Stimulated activated CD8-positive, alpha-beta memory T cell treated with anti-CD3 and anti-CD28 coated beads, Interleukin-7, amount 100 ng/mL, for 1 hour (primary cell): ENCODE data around the gene ROCK2.
"Not testable (repeated sequence)": the region's sequence is repeated elsewhere in the genome, so short reads cannot be mapped to it uniquely, and the experiment has no call there.

Experiments used
- DNase-seq, 2 donors: peaks; one replicate each; pipeline ENCODE4 v3.0.0-alpha.2; 2020; ENCODE audit warnings: low read depth in 2 of 2

The ROCK2 gene

GRCh38 chr2:11236335-11236734 lies 108.1 kb downstream of the ROCK2 start:
- no peak for DNase-seq

- DNase-seq = no peak
Observed at GRCh38 chr2:11235583-11235982, 108.9 kb downstream of the ROCK2 start.

- DNase-seq = no peak
Observed at GRCh38 chr2:11234309-11234708, 110.1 kb downstream of the ROCK2 start.

DNA sequence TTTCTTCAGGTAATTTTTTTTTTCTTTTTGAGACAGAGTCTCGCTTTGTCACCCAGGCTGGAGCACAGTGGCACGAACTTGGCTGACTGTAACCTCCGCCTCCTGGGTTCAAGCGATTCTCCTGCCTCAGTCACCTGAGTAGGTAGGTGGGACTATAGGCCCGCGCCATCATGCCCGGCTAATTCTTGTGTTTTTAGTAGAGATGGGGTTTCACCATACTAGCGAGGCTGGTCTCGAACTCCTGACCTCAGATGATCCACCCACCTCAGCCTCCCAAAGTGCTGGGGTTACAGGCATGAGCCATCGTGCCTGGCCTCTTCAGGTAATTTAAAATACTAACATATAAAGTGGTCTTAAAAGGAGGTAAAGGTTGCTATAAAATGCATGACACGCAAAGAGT lies 113.2 kb downstream of the ROCK2 start:
- DNase-seq = not testable (repeated sequence)

DNA sequence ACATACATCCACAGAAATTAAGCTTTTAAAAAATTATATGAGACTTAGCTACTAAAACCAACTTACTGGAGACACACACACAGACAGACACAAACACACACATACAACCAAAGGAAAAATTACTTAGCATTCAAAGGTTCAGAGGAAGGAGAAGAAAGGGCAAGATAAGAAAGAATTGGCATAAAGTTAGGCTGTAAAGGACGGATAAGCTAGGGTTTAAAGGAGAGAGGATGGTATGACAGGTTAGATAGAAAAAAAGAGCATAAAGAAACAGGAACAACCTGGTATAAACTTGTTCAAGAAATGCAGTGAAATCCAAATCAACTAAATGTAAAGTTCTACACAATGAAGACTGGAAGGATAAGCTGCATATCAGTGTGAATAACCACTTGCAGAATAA lies 115.7 kb downstream of the ROCK2 start:
- DNase-seq = no peak

DNA sequence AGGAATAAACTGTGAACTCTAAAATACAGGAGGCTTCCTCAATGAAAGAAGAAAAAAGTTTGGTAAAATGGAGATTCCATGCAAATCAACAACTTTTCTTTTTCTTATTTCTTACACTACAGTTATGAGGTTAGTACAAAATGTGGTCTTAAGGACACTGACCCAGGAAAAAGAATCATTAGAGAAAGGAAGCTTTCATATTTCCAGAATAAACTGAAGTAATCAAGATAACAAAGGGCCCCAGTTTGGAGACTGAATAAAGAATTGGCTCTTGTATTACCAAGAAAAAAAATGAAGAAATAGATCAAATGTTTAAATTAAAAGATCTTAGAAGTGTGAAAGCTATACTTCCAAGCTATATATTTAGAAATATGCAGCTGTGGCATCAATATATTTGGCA lies 116.8 kb downstream of the ROCK2 start:
- no peak for DNase-seq

- no peak for DNase-seq
Observed at GRCh38 chr2:11224887-11225286, 119.5 kb downstream of the ROCK2 start.

DNA sequence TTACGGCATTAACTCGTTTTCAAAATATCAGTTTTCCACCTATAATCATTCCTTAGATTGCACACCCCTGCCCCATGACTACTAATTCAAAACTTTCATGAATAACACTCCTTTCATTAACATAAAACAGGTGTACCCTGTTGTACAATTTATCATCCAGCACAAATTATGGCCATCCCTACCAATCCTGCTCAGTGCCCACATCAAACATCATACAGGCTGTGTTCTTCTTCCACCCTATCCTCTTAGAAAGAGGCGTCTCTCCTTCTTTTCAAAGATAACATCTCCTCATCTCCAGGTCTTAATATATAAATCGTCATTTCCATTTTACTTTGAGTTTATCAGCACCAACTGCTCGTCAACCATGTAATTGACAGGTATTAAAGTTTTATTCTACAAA lies 121.6 kb downstream of the ROCK2 start:
- DNase-seq = no peak

DNA sequence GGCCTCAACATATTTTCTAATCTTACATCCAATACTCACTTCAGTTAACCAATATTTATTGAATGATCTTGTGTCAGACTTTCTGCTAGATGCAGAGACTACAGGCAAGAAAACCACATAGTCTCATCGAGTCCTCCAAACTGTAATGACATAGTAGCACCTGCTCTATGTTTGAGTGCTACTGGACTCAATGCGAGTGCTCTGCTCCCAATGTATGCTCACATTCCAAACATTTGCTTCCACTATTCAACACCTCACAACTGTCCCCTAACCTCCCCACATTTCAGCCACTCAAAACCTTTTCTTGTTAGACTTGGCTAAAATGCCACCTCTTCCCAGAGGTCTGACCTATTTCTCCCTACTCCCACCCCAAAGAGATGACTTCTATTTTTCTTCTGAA lies 124.0 kb downstream of the ROCK2 start:
- DNase-seq = no peak

- DNase-seq = no peak
Observed at GRCh38 chr2:11215407-11215806, 129.0 kb downstream of the ROCK2 start.

DNA sequence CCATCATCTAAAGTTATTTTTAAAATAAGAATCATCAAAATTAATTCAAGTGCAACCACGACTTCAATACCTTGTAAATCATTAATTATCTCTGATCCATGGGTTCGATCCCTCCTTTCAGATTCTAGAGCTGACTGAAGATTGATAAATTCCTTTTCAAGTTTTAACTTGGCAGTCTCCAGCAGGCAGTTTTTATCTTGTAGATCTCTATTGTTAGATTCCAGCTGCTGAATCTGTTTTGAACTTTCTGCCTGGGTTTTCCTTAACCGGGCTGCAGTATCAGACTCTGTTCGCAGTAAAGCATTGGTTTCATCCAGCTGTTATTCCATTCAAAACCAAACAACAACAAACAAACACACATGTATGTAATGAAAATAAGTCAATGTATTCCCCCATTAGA lies 129.7 kb downstream of the ROCK2 start:
- no peak for DNase-seq

GRCh38 chr2:11213975-11214374 lies 130.5 kb downstream of the ROCK2 start:
- DNase-seq = no peak

DNA sequence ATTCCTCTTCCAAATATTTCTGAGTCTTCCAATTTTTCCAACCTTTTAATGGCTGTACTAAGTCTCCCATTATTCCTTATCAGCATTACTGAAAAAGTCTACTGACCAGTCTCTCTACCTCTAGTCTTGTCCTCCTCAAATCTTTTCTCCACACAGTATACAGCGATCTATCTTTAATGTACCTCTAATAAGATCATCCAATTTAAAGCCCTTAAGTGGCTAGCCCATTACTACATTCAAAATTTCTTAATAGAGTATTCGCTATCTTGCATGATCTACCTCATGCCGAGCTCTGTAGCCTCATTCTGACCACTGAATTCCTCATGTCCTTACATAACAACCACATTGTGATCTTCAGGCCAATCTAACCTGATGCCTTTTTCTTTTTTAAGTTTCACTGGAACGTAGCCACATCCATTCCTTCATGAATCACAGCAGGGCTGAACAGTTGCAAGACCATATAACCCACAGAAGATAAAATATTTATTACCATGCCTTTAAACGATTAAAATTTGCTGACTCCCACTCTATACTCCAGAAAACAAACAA lies 131.3 kb downstream of the ROCK2 start:
- no peak for DNase-seq

- no peak for DNase-seq
Observed at GRCh38 chr2:11212645-11213044, 131.8 kb downstream of the ROCK2 start.

DNA sequence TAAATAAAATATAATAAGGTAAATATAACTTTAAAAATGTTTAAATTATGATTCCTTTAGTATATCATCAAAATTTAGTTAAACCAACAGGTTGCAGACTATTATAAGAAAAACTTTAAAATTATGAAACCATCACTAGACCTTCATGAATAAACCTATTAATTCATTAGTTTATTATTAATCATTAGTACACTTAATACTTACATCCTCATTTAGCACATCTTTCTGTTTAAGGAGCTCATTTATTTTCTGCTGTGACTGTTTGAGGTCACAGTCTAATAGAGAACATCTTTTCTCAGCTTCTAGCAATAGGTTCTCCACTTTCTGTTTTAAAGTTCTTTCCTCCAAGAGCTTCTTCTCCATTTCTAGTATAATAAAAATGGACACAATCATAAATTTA lies 136.4 kb downstream of the ROCK2 start:
- DNase-seq = no peak

GRCh38 chr2:11203480-11203879 lies 141.0 kb downstream of the ROCK2 start:
- no peak for DNase-seq

DNA sequence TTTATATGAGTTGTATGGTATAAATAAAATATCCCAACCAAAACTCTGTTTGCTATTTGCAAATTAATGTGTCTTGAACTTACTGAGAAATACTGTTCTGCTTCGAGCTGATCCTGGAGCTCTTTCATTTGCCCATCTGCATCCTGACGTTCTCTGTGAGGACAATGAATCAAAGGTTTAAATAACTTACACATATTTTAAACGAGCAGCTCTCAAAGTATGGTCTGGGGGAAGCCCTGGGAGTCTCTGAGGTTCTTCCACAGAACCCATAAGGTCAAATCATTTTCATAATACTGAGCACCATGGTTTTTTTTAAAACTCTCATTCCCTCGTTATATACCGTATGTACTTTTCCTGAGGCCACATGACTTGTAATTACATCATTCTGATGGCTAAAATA lies 142.5 kb downstream of the ROCK2 start:
- DNase-seq = no peak

GRCh38 chr2:11200651-11201050 lies 143.8 kb downstream of the ROCK2 start:
- DNase-seq = no peak

DNA sequence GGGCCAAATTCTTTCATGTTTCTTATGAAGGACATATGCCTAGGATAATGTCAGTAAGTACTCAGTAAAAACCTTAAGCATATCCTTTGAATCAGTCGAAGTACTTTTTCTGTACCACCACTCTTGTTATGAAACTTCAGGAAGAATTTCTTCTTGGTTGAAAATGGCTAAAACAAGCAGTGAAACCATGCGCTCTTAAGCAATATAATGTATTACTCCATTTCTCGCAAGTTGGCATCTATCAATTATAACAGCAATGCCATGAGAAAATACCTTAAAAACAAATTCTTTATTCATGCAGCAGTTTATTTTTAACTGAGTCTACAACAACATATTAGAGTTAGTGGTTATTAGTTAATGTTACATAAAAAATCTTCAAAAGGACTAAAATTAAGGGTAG lies 148.2 kb downstream of the ROCK2 start:
- DNase-seq = no peak

- DNase-seq = no peak
Observed at GRCh38 chr2:11187731-11188130, 156.7 kb downstream of the ROCK2 start.

GRCh38 chr2:11187083-11187619 lies 157.3 kb downstream of the ROCK2 start:
- DNase-seq = no peak

DNA sequence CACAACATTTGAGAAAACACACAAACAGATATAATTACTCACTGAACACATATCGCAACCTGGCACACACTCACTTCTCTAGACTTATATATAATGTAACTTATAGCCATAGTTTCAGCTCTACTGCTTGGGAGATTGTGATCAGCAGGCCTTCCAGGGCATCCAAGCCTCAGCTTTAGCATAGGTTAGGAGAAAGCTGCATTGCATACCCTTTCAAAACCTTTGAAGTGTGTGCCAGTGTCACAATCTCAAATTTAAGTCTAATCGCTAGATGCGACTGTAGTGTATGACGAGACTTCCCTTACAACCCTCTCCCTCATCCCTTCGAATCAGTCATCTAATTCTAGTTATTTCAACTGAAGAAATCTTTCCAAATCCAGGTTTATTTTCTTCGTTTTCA lies 158.3 kb downstream of the ROCK2 start:
- no peak for DNase-seq

GRCh38 chr2:11182951-11183350 lies 161.5 kb downstream of the ROCK2 start:
- no peak for DNase-seq

- no peak for DNase-seq
Observed at GRCh38 chr2:11180653-11181052, 163.8 kb downstream of the ROCK2 start.
